Stomach smooth muscle (tissue), 2 donors: ENCODE results near the gene ADGRF5.
"Not testable (repeated sequence)": the region's sequence is repeated elsewhere in the genome, so short reads cannot be mapped to it uniquely, and the experiment has no call there.

Experiments
- H3K27ac ChIP-seq: one replicate; pipeline ENCODE4 v1.7.0; 2013; ENCODE audit warnings: mild to moderate bottlenecking, low read length, inconsistent platforms
- H3K27me3 ChIP-seq, 2 donors: one replicate each; pipeline ENCODE4 v1.7.0; 2013; ENCODE audit warnings: low read length in 2 of 2; ENCODE audit not compliant: insufficient read depth in 2 of 2, control insufficient read depth in 1 of 2
- H3K36me3 ChIP-seq, 2 donors: one replicate each; pipeline ENCODE4 v1.7.0; 2013; ENCODE audit warnings: low read length in 2 of 2; ENCODE audit not compliant: control insufficient read depth in 2 of 2, insufficient read depth in 2 of 2
- H3K4me1 ChIP-seq: one replicate; pipeline ENCODE4 v1.7.0; 2013; ENCODE audit warnings: low read length; ENCODE audit not compliant: control insufficient read depth, insufficient read depth
- H3K4me3 ChIP-seq, 2 donors: one replicate each; pipeline ENCODE4 v1.7.0; 2013; ENCODE audit warnings: low read length in 2 of 2
- H3K9ac ChIP-seq, 2 donors: one replicate each; pipeline ENCODE4 v1.7.0; 2013; ENCODE audit warnings: low read length in 2 of 2, mild to moderate bottlenecking in 1 of 2
- H3K9me3 ChIP-seq, 2 donors: one replicate each; pipeline ENCODE4 v1.7.0; 2013; ENCODE audit warnings: low read length in 2 of 2; ENCODE audit not compliant: control insufficient read depth in 2 of 2
- donor health status: healthy.
- donor health status: Pancreatic carcinoma.

ADGRF5 gene

GRCh38 chr6:46862381-46862780 is 59.4 kb downstream of the ADGRF5 start:
- Histone ChIP-seq H3K9ac (no peak overlapping the region), H3K4me1 (no peaks in the 10 kb centered on the region), H3K27me3 (no peaks in the 10 kb centered on the region), H3K36me3 (no peaks in the 10 kb centered on the region), H3K27ac (no peak overlapping the region), H3K4me3 (no peak overlapping the region), H3K9me3 (no peaks in the 10 kb centered on the region)

GRCh38 chr6:46855966-46856365 is 65.8 kb downstream of the ADGRF5 start:
- not testable (repeated sequence) for H3K27ac ChIP-seq, H3K9ac ChIP-seq, H3K9me3 ChIP-seq, H3K27me3 ChIP-seq, H3K4me3 ChIP-seq, H3K4me1 ChIP-seq, H3K36me3 ChIP-seq

GRCh38 chr6:46851576-46851975 is 70.2 kb downstream of the ADGRF5 start:
- not testable (repeated sequence) for H3K27me3 ChIP-seq, H3K36me3 ChIP-seq, H3K9ac ChIP-seq, H3K9me3 ChIP-seq, H3K4me3 ChIP-seq, H3K4me1 ChIP-seq, H3K27ac ChIP-seq

- no peaks in the 10 kb centered on the region for H3K27me3 ChIP-seq
- no peaks in the 10 kb centered on the region for H3K36me3 ChIP-seq
- no peak overlapping the region for H3K9ac ChIP-seq
- H3K4me1 ChIP-seq = no peaks in the 10 kb centered on the region
- H3K4me3 ChIP-seq = no peak overlapping the region
- no peak overlapping the region for H3K27ac ChIP-seq
- H3K9me3 ChIP-seq = no peaks in the 10 kb centered on the region
These were observed 70.9 kb downstream of the ADGRF5 start for GRCh38 chr6:46850792-46851191.

- Histone ChIP-seq H3K4me3 (no peak overlapping the region), H3K4me1 (no peaks in the 10 kb centered on the region), H3K27ac (no peak overlapping the region), H3K9me3 (no peaks in the 10 kb centered on the region), H3K36me3 (no peaks in the 10 kb centered on the region), H3K27me3 (no peaks in the 10 kb centered on the region), H3K9ac (no peak overlapping the region)
These were observed 72.4 kb downstream of the ADGRF5 start for GRCh38 chr6:46849361-46849690.

- no peaks in the 10 kb centered on the region for H3K9me3 ChIP-seq
- no peak overlapping the region for H3K9ac ChIP-seq
- peak overlapping the region in 1 of 2 donors; percentile 60 for H3K4me3 ChIP-seq
- H3K27me3 ChIP-seq = no peaks in the 10 kb centered on the region
- H3K4me1 ChIP-seq = no peaks in the 10 kb centered on the region
- H3K27ac ChIP-seq = no peak overlapping the region
- H3K36me3 ChIP-seq = no peaks in the 10 kb centered on the region
These were observed 72.9 kb downstream of the ADGRF5 start for GRCh38 chr6:46848684-46849360.

- Histone ChIP-seq H3K9ac (no peak overlapping the region), H3K9me3 (peaks cover 0 to 2% of the 10 kb centered on the region in 2 donors), H3K27me3 (no peaks in the 10 kb centered on the region)
These were observed 76.6 kb downstream of the ADGRF5 start for GRCh38 chr6:46845126-46845525.

GRCh38 chr6:46842252-46842846 is 79.4 kb downstream of the ADGRF5 start:
- not testable (repeated sequence) for H3K9me3 ChIP-seq, H3K36me3 ChIP-seq, H3K4me1 ChIP-seq, H3K27me3 ChIP-seq, H3K4me3 ChIP-seq, H3K9ac ChIP-seq, H3K27ac ChIP-seq

More at GRCh38 chr6:46845126-46845525, 76.6 kb downstream of the ADGRF5 start:
- no peak overlapping the region for H3K4me3 ChIP-seq
- H3K36me3 ChIP-seq = no peaks in the 10 kb centered on the region
- no peak overlapping the region for H3K27ac ChIP-seq
- H3K4me1 ChIP-seq = no peaks in the 10 kb centered on the region

GRCh38 chr6:46838033-46838432 is 83.7 kb downstream of the ADGRF5 start:
- peaks cover 0 to 2% of the 10 kb centered on the region in 2 donors for H3K9me3 ChIP-seq
- no peak overlapping the region for H3K27ac ChIP-seq
- no peak overlapping the region for H3K4me3 ChIP-seq
- no peaks in the 10 kb centered on the region for H3K36me3 ChIP-seq
- peaks cover 0 to 3% of the 10 kb centered on the region in 2 donors for H3K27me3 ChIP-seq
- no peak overlapping the region for H3K9ac ChIP-seq
- H3K4me1 ChIP-seq = no peaks in the 10 kb centered on the region

- not testable (repeated sequence) for H3K27me3 ChIP-seq, H3K4me1 ChIP-seq, H3K9ac ChIP-seq, H3K27ac ChIP-seq, H3K9me3 ChIP-seq, H3K4me3 ChIP-seq, H3K36me3 ChIP-seq
These were observed 86.7 kb downstream of the ADGRF5 start for GRCh38 chr6:46834991-46835390.

GRCh38 chr6:46834257-46834916 is 87.4 kb downstream of the ADGRF5 start:
- not testable (repeated sequence) for H3K9me3 ChIP-seq, H3K36me3 ChIP-seq, H3K4me1 ChIP-seq, H3K4me3 ChIP-seq, H3K27me3 ChIP-seq, H3K9ac ChIP-seq, H3K27ac ChIP-seq
